Testis (tissue), 2 donors: ENCODE data around the gene CCDC51.

Experiments used
- POLR2A ChIP-seq: fragments of 450-650 bp; IDR thresholded peaks from one replicate; pipeline ENCODE4 v1.6.1; 2017; ENCODE audit warnings: antibody characterized with exemption, mild to moderate bottlenecking, moderate library complexity
- TF ChIP-seq, protein P1 (sequence below), 3 experiments: fragments of 450-650 bp in 2 of 3; fragments of 200-600 bp in 1 of 3; sonication (generic) in 1 of 3; IDR thresholded peaks; one replicate each; pipeline ENCODE4 v1.5.1; 2016 to 2019; ENCODE audit warnings: antibody characterized with exemption in 3 of 3, mild to moderate bottlenecking in 2 of 3, moderate library complexity in 1 of 3

DNA sequence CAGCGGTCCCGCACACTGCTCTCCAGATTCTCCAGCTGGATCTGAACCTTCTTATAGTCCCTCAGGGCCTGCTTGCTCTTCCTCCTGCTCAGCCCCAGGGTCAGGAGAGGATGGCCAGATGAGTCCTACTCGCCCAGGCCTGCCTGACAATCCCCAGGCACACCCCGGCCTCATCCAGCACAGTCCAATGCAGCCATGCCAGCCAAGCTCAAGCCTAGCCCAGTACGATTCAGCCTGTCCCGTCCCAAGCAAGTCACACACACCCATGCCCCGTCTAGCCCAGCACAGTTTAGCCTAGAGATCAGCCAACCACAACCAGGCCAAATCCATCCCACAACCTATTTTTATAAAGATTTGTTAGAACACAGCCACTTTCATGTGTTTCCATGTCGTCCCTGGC, 26.8 kb downstream of the CCDC51 start:
- no peak for TF ChIP-seq POLR2A
- TF ChIP-seq, protein P1, sequence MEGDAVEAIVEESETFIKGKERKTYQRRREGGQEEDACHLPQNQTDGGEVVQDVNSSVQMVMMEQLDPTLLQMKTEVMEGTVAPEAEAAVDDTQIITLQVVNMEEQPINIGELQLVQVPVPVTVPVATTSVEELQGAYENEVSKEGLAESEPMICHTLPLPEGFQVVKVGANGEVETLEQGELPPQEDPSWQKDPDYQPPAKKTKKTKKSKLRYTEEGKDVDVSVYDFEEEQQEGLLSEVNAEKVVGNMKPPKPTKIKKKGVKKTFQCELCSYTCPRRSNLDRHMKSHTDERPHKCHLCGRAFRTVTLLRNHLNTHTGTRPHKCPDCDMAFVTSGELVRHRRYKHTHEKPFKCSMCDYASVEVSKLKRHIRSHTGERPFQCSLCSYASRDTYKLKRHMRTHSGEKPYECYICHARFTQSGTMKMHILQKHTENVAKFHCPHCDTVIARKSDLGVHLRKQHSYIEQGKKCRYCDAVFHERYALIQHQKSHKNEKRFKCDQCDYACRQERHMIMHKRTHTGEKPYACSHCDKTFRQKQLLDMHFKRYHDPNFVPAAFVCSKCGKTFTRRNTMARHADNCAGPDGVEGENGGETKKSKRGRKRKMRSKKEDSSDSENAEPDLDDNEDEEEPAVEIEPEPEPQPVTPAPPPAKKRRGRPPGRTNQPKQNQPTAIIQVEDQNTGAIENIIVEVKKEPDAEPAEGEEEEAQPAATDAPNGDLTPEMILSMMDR (IDR thresholded peaks at IDR 0.05): no peak
